ENCODE measurements around the gene CNTNAP2. TPM values are rescaled to one million over a fixed set of nuclear protein-coding genes. Genes with fewer than 3 reads are reported as not detected.

Gene CNTNAP2
- total and polyA plus RNA-seq, 2 of the 8 experiments (the other 6 are each of a cell fraction or from before 2014, with no cell fraction given) = 27.9 to 71.0 TPM

DNA sequence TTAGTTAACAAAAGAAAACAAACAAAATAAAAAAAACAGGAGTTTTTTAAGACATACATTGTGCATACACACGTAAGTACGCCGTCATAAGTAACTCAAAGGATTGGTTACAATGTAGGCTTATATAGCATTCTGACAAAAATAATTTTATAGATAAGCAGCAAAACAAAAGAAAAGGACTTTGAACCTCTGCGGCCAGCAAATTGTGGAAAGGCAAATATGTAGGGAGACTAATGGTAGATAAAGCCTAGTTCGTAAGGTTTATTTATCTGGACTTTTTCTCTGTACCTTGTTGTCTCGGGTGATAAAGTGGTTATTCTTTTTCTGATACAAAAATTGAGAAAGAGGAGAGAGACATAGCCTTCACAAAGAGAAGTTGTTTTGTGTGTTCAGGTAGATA is 891.9 kb downstream of the CNTNAP2 start:
- Histone ChIP-seq H2BK15ac (ENCODE audit: low read length) (no peak overlapping the region), H3K4me1 (replicated peaks in 1 of 4; ENCODE audit: control insufficient read depth in 3 of 4, insufficient read depth in 4 of 4, low read length in 3 of 4) (no peaks in the 10 kb centered on the region), H2BK20ac (ENCODE audit: low read length) (no peak overlapping the region), H3K4ac (replicated peaks; ENCODE audit: insufficient read length, low read depth, low read length) (no peak overlapping the region), H2BK120ac (replicated peaks; ENCODE audit: low read depth, low read length) (no peak overlapping the region), H3K4me2 (ENCODE audit: insufficient read depth in 1 of 2, low read depth in 2 of 2, low read length in 2 of 2) (no peak overlapping the region), H4K5ac (ENCODE audit: insufficient read length, low read depth, low read length) (no peak overlapping the region), H3K27ac (ENCODE audit: low read depth, low read length) (no peak overlapping the region), H4K91ac (replicated peaks; ENCODE audit: insufficient read length, low read length) (no peak overlapping the region), H3K36me3 (ENCODE audit: control insufficient read depth in 2 of 4, insufficient read depth in 4 of 4, low read length in 3 of 4) (no peaks in the 10 kb centered on the region), H3K79me1 (ENCODE audit: low read depth, low read length) (no peaks in the 10 kb centered on the region), H2AK5ac (ENCODE audit: low read depth, low read length) (no peak overlapping the region), H3K9me3 (ENCODE audit: insufficient read depth in 2 of 2, low read depth in 1 of 2, low read length in 1 of 2) (no peaks in the 10 kb centered on the region; a peak in 1 of 4 replicates), H4K20me1 (replicated peaks in 1 of 2; ENCODE audit: control insufficient read depth in 1 of 2, insufficient read depth in 2 of 2, low read length in 2 of 2) (no peaks in the 10 kb centered on the region), H4K8ac (ENCODE audit: extremely low read depth, insufficient read depth, low read length) (no peak overlapping the region), H3K23me2 (ENCODE audit: low read depth, low read length) (no peaks in the 10 kb centered on the region), H3K79me2 (ENCODE audit: control insufficient read depth in 1 of 2, insufficient read depth in 2 of 2, low read length in 2 of 2) (no peaks in the 10 kb centered on the region), H3K56ac (replicated peaks; ENCODE audit: insufficient read length, low read depth, low read length) (no peak overlapping the region), H3K4me3 (ENCODE audit: extremely low read depth in 1 of 4, insufficient read depth in 2 of 4, low read depth in 3 of 4, low read length in 4 of 4) (no peak overlapping the region), H3K18ac (ENCODE audit: extremely low read depth, low read length) (no peak overlapping the region), H3K14ac (ENCODE audit: insufficient read length) (no peak overlapping the region), H3K9ac (replicated peaks in 1 of 4; ENCODE audit: extremely low read depth in 1 of 4, low read depth in 3 of 4, low read length in 3 of 4) (no peak overlapping the region), H2BK12ac (ENCODE audit: low read depth, low read length) (no peak overlapping the region), H3K27me3 (replicated peaks in 1 of 4; ENCODE audit: control insufficient read depth in 3 of 4, extremely low read depth in 1 of 4, insufficient read depth in 3 of 4, low read length in 3 of 4) (no peaks in the 10 kb centered on the region), H2AFZ (ENCODE audit: low read length) (no peak overlapping the region), H3K23ac (ENCODE audit: insufficient read length) (no peak overlapping the region), H2BK5ac (ENCODE audit: low read depth, low read length) (no peak overlapping the region)
- DNase-seq (ENCODE audit: low read depth in 1 of 2, low spot score in 2 of 2) (no peak), FAIRE-seq (no peak)
- ChIA-PET CTCF (ENCODE audit: partially characterized antibody) (no interaction called here), POLR2A (ENCODE audit: partially characterized antibody) (no interaction called here)
- no peak for TF ChIP-seq SIX5 (IDR thresholded peaks at IDR 0.05; ENCODE audit: low read depth, low read length)
- no peak for TF ChIP-seq SIRT6 (IDR thresholded peaks at IDR 0.05; ENCODE audit: low read length)
- TF ChIP-seq EGR1 (IDR thresholded peaks at IDR 0.05; ENCODE audit: borderline replicate concordance, low read depth, low read length) = no peak
- TF ChIP-seq CREB1 (IDR thresholded peaks at IDR 0.05) = no peak
- no peak for TF ChIP-seq BCL11A (IDR thresholded peaks at IDR 0.05; ENCODE audit: low read depth in 2 of 2, low read length in 2 of 2)
- no peak for TF ChIP-seq NRF1 (IDR thresholded peaks at IDR 0.05; ENCODE audit: low read depth, low read length)
- no peak for TF ChIP-seq RXRA (IDR thresholded peaks at IDR 0.05; ENCODE audit: insufficient read depth, low read depth, low read length)
- WGBS, 2 experiments (ENCODE audit: extremely low coverage in 1 of 2, insufficient coverage in 1 of 2, insufficient read length in 1 of 2, insufficient replicate concordance in 2 of 2, low coverage in 1 of 2, low lambda C conversion rate in 2 of 2, missing lambda C conversion rate in 1 of 2) = 80% methylated on average over 6 of the region's 6 CpGs; no CpG with 5 or more reads in 1 of the 2 experiments
